BJ (cell line): ENCODE results near the gene ACVR2B. TPM values are rescaled to one million over a fixed set of nuclear protein-coding genes. Genes with fewer than 3 reads are reported as not detected.

ENCODE experiments used
- CTCF ChIA-PET: fragments of 350-600 bp; formaldehyde crosslinking; extraction: SDS; loops from one replicate; lab custom pipeline; 2021; ENCODE audit warnings: antibody characterized with exemption, inconsistent platforms; lab: Yijun Ruan, JAX
- POLR2A ChIA-PET: fragments of 300-600 bp; sonication (Branson Sonifier 250); formaldehyde crosslinking; extraction: SDS; loops from one replicate; lab custom pipeline; 2021; ENCODE audit warnings: antibody characterized with exemption; lab: Charles Lee
- DNase-seq: peaks from one replicate; pipeline ENCODE4 v3.0.0-alpha.2; 2011; ENCODE audit warnings: low read depth
- H3K27me3 ChIP-seq: 2 replicates; pipeline ENCODE4 v1.6.0; 2011; ENCODE audit warnings: low read length; ENCODE audit not compliant: control insufficient read depth, insufficient read depth
- H3K36me3 ChIP-seq: 2 replicates; pipeline ENCODE4 v1.5.1; 2011; ENCODE audit warnings: low read length; ENCODE audit not compliant: control insufficient read depth, insufficient read depth
- H3K4me3 ChIP-seq: 2 replicates; pipeline ENCODE4 v1.5.1; 2011; ENCODE audit warnings: low read depth, mild to moderate bottlenecking, control low read depth, low read length
- CTCF ChIP-seq: IDR thresholded peaks from 2 replicates; pipeline ENCODE4 v1.5.1; 2011; ENCODE audit warnings: low read depth, mild to moderate bottlenecking, control low read depth, inconsistent platforms, low read length, moderate library complexity; ENCODE audit not compliant: insufficient read depth
- polyA plus RNA-seq: library from polyadenylated mRNA; depleted of rRNA; stranded (reverse); fragments of >200 nt; gene quantifications from 2 replicates; pipeline ENCODE4 v1.2.3, GENCODE V29; 2011

Gene ACVR2B
- polyA plus RNA-seq, 1 experiment, result 1.6 TPM

DNA sequence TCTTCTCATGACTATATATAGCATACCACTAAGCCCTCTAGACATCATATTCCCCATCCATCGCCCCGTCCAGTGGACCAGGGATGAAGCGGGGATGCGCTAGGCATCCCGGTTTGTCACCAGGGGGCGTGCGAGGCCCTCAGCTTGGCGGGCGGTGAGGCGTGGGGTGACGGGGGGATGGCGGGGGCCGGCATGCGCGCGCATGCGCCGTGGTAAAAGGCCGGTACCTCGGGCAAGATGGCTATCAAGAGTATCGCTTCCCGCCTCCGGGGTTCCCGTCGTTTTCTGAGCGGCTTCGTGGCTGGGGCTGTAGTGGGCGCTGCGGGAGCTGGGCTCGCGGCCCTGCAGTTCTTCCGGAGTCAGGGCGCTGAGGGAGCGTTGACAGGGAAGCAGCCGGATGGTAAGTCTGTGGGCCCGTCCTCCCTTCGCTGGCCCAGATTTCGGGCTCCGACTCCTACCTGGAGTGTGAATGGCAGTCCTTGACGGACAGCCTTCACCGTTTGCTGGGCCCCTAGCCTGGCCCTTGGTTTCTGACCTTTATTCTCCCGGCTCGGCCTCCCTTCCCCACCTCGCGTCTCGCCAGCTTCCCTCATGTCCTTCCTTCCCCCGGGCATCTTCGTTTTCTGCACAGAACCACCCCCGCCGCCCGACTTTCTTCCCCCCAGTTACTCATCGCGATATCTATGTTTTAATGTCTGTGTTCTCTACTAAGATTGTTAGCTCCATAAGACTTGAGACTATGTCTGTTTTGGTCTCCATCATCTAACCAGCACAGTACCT lies 42.6 kb downstream of the ACVR2B start, which contains the start of gene EXOG:
Gene EXOG, plus strand, starts transcription at position 210 of the 780 bp plus-strand sequence. Its CDS starts 28 bp downstream, at position 238.
- H3K36me3 ChIP-seq, result no peaks in the 10 kb centered on the region
- POLR2A ChIA-PET, result interaction anchor here (0.6 to 0.7 kb wide), 2 partner anchors 187 to 474 kb away, joined by 8 to 22 read pairs; no protein-coding TSS in a partner anchor
- peak within 1 kb of the TSS; percentile 55 for H3K4me3 ChIP-seq
- DNase-seq, result peak; percentile 58
- CTCF ChIA-PET, result interaction anchor here (0.6 to 3.9 kb wide), 27 partner anchors 9 to 919 kb away, joined by 3 to 32 read pairs (median 4); partner anchors contain the start of gene XYLB
- peak; percentile 98 for TF ChIP-seq CTCF
- H3K27me3 ChIP-seq, result no peaks in the 10 kb centered on the region

- POLR2A ChIA-PET, result interaction anchor here (0.7 kb wide), 1 partner anchor 473 kb away, joined by 22 read pairs; no protein-coding TSS in a partner anchor
- Histone ChIP-seq H3K36me3 (no peaks in the 10 kb centered on the region), H3K27me3 (no peaks in the 10 kb centered on the region), H3K4me3 (peak overlapping the region; percentile 55)
- CTCF ChIA-PET, result interaction anchor here (0.6 to 3.9 kb wide), 16 partner anchors 12 to 918 kb away, joined by 3 to 32 read pairs (median 6); partner anchors contain the start of gene XYLB
- no peak for DNase-seq
- TF ChIP-seq CTCF, result no peak
Measured at GRCh38 chr3:38497031-38497430, 43.3 kb downstream of the ACVR2B start.

DNA sequence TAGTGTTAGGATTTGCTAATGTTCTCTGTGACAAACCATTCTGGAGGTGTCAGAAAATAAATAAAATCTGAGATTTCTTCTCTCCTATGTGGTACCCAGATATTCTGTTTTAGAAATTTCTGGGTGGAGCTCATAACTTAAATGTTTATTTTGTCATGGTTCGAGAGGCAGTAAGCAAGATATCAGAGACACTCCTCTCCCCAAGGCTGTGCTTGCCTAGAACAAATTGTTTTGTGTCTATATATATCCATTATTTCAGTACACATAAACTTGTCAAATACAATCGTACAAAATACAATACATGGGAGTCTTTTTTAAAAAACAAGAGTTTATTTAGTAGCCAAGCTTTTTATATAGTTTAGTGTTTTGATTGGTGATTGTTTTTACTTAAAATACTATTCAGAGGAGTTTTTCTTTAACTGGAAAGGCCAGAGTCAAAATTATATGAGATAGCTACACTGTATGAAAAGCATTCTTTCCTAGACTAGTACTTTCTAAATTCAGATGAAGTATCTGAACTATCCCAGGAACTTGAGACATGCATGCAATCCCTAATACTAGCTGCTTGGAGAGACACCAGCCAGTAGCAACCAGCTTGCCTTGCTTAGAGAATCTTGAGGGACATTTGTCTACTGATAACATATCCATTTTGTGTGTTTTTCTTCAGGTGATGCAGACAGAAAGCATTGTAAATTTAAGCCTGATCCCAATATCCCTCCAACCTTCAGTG lies 47.2 kb downstream of the ACVR2B start:
- CTCF ChIA-PET, result interaction anchor here (1.3 to 1.6 kb wide), 2 partner anchors 20 to 151 kb away, joined by 5 to 7 read pairs; no protein-coding TSS in a partner anchor
- no peak for DNase-seq
- no peak for TF ChIP-seq CTCF
- Histone ChIP-seq H3K27me3 (no peaks in the 10 kb centered on the region), H3K4me3 (no peak overlapping the region), H3K36me3 (no peaks in the 10 kb centered on the region; the same call in 1 of the 2 replicates)
- POLR2A ChIA-PET, result no interaction called here

DNA sequence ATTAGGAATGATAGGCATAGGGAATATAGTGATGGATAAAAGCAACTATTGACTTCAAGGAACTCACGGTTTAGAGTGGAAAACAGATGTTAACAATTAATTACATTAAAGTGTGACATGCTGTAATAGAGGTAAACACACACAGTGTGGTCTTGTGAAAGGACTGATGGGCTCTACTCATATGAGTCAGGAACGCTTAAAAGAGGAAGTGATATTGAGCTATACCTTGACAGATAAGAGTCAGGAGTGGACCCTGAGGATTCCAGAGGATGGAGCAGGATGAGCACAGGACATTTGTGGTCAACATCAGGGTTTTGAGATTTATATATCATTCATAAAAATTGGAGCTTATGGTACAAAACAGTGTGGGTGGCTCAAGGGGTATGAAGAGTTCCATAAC lies 53.4 kb downstream of the ACVR2B start:
- POLR2A ChIA-PET, result no interaction called here
- no peak for DNase-seq
- Histone ChIP-seq H3K27me3 (no peaks in the 10 kb centered on the region), H3K4me3 (no peak overlapping the region), H3K36me3 (peaks cover 1% of the 10 kb centered on the region; the same call in 1 of the 2 replicates)
- TF ChIP-seq CTCF, result no peak
- CTCF ChIA-PET, result interaction anchor here (2.1 to 3.0 kb wide), 2 partner anchors 11 to 14 kb away, joined by 7 to 12 read pairs; partner anchors contain the start of gene EXOG
